SK-N-SH (cell line): Measurements from ENCODE around the gene FGFBP2. TPM values are rescaled to one million over a fixed set of nuclear protein-coding genes. Genes with fewer than 3 reads are reported as not detected.
A peak's percentile ranks its signal among the peaks of the same experiment; 100 is the strongest.

Source experiments
- CTCF ChIA-PET: fragments of 300-600, 350-600 bp; formaldehyde crosslinking; extraction: SDS; loops from one replicate; lab custom pipeline; 2021; lab: Yijun Ruan, JAX
- POLR2A ChIA-PET: fragments of 350-600 bp; sonication (Branson Sonifier 250); formaldehyde crosslinking; extraction: SDS; loops from one replicate; lab custom pipeline; 2020; ENCODE audit warnings: antibody characterized with exemption, inconsistent platforms; lab: Yijun Ruan, JAX
- DNase-seq: peaks from one replicate; pipeline ENCODE4 v3.0.0; 2012
- H2AFZ ChIP-seq: fragments of 200-600 bp; sonication (generic); 2 replicates; pipeline ENCODE4 v1.8.1; 2016; ENCODE audit warnings: antibody characterized with exemption, mild to moderate bottlenecking, low read depth
- H3F3A ChIP-seq: fragments of 200-600 bp; sonication (generic); replicated peaks from 2 replicates; pipeline ENCODE3; 2016; ENCODE audit warnings: antibody characterized with exemption, mild to moderate bottlenecking; ENCODE audit not compliant: insufficient read depth
- H3K27ac ChIP-seq, 2 experiments: fragments of 200-500 bp in 1 of 2; fragments of 200-600 bp in 1 of 2; sonication (Bioruptor generic) in 1 of 2; sonication (generic), shearing (Covaris generic) in 1 of 2; 2 replicates each; pipeline versions ENCODE4 v1.5.1 to v1.6.1; 2014 to 2016; ENCODE audit warnings: low read depth in 2 of 2, inconsistent platforms in 1 of 2, low read length in 1 of 2, mild to moderate bottlenecking in 1 of 2, mixed read lengths in 1 of 2
- H3K27me3 ChIP-seq: fragments of 200-600 bp; sonication (generic), shearing (Covaris generic); 2 replicates; pipeline ENCODE4 v1.6.1; 2016; ENCODE audit warnings: mixed run types; ENCODE audit not compliant: insufficient read depth
- H3K36me3 ChIP-seq, 2 experiments: fragments of 200-500 bp in 1 of 2; fragments of 200-600 bp in 1 of 2; sonication (Bioruptor generic) in 1 of 2; sonication (generic) in 1 of 2; replicated peaks in 1 of 2; 2 replicates each; pipeline versions ENCODE3 to v1.5.1; 2014 to 2016; ENCODE audit warnings: low read length in 1 of 2, mild to moderate bottlenecking in 1 of 2; ENCODE audit not compliant: insufficient read depth in 2 of 2, control insufficient read depth in 1 of 2
- H3K4me1 ChIP-seq, 2 experiments: fragments of 200-500 bp in 1 of 2; fragments of 200-600 bp in 1 of 2; sonication (Bioruptor generic) in 1 of 2; sonication (generic), shearing (Covaris generic) in 1 of 2; 2 replicates each; pipeline versions ENCODE4 v1.5.1 to v1.6.1; 2014 to 2016; ENCODE audit warnings: low read depth in 1 of 2, low read length in 1 of 2, mixed run types in 1 of 2; ENCODE audit not compliant: insufficient read depth in 2 of 2, control insufficient read depth in 1 of 2
- H3K4me2 ChIP-seq: fragments of 200-600 bp; sonication (generic), shearing (Covaris generic); 2 replicates; pipeline ENCODE4 v1.6.1; 2017; ENCODE audit warnings: mixed run types
- H3K4me3 ChIP-seq, 2 experiments: fragments of 200-500 bp in 1 of 2; fragments of 200-600 bp in 1 of 2; sonication (Bioruptor generic) in 1 of 2; sonication (generic), shearing (Covaris generic) in 1 of 2; 2 replicates each; pipeline versions ENCODE4 v1.5.1 to v1.8.1; 2014 to 2016; ENCODE audit warnings: low read depth in 2 of 2, inconsistent platforms in 1 of 2, low read length in 1 of 2, mild to moderate bottlenecking in 1 of 2, mixed read lengths in 1 of 2, moderate library complexity in 1 of 2
- H3K79me2 ChIP-seq: fragments of 200-600 bp; sonication (generic); 2 replicates; pipeline ENCODE4 v1.8.1; 2017; ENCODE audit warnings: mild to moderate bottlenecking; ENCODE audit not compliant: insufficient read depth
- H3K9ac ChIP-seq: fragments of 200-600 bp; sonication (generic); 2 replicates; pipeline ENCODE4 v1.6.1; 2017; ENCODE audit warnings: mixed run types
- H3K9me2 ChIP-seq: fragments of 200-600 bp; sonication (generic); 2 replicates; pipeline ENCODE4 v1.6.1; 2017; ENCODE audit warnings: mixed run types
- H3K9me3 ChIP-seq: fragments of 200-600 bp; sonication (generic); 2 replicates; pipeline ENCODE4 v1.6.1; 2017; ENCODE audit warnings: mixed run types, mild to moderate bottlenecking, moderate library complexity
- H4K20me1 ChIP-seq: fragments of 200-600 bp; sonication (generic); 2 replicates; pipeline ENCODE4 v1.6.1; 2017; ENCODE audit warnings: mild to moderate bottlenecking, mixed run types; ENCODE audit not compliant: insufficient read depth
- ELF1 ChIP-seq: IDR thresholded peaks from 2 replicates; pipeline ENCODE4 v1.4.0; 2012
- EP300 ChIP-seq, 2 experiments: IDR thresholded peaks; 2 replicates each; pipeline versions ENCODE4 v1.4.0 to v1.6.1; 2012; ENCODE audit warnings: borderline replicate concordance in 1 of 2, low read depth in 1 of 2, low read length in 1 of 2
- EZH2phosphoT487 ChIP-seq: fragments of 200-600 bp; sonication (generic); IDR thresholded peaks from 2 replicates; pipeline ENCODE4 v1.6.1; 2017; ENCODE audit warnings: low read depth, mixed run types, mild to moderate bottlenecking, antibody characterized with exemption, moderate library complexity, borderline replicate concordance
- FOXJ3 ChIP-seq: sonication (generic); formaldehyde crosslinking; IDR thresholded peaks from 2 replicates; pipeline ENCODE4 v1.5.1; 2020; ENCODE audit warnings: mild to moderate bottlenecking, missing genetic modification reagents
- GABPA ChIP-seq: IDR thresholded peaks from 2 replicates; pipeline ENCODE4 v1.4.0; 2012; ENCODE audit warnings: low read depth, mild to moderate bottlenecking
- MEF2A ChIP-seq: IDR thresholded peaks from 2 replicates; pipeline ENCODE4 v1.4.0; 2012; ENCODE audit warnings: low read depth, borderline replicate concordance
- NFIC ChIP-seq: IDR thresholded peaks from 2 replicates; pipeline ENCODE4 v1.4.0; 2012; ENCODE audit warnings: borderline replicate concordance
- NRF1 ChIP-seq: IDR thresholded peaks from 2 replicates; pipeline ENCODE4 v1.6.1; 2012; ENCODE audit warnings: low read depth, mild to moderate bottlenecking, low read length
- POLR2AphosphoS5 ChIP-seq: IDR thresholded peaks from 2 replicates; pipeline ENCODE4 v1.6.1; 2012; ENCODE audit warnings: low read depth, low read length
- RAD21 ChIP-seq: IDR thresholded peaks from 2 replicates; pipeline ENCODE4 v1.6.1; 2012; ENCODE audit warnings: mild to moderate bottlenecking, low read length
- RCOR1 ChIP-seq: fragments of 150-350 bp; IDR thresholded peaks from 2 replicates; pipeline ENCODE4 v1.6.1; 2017; ENCODE audit warnings: antibody characterized with exemption, low read length
- RFX5 ChIP-seq: IDR thresholded peaks from 2 replicates; pipeline ENCODE4 v1.6.1; 2012; ENCODE audit warnings: mild to moderate bottlenecking, improper control_type of control experiment, low read length
- TAF1 ChIP-seq: IDR thresholded peaks from 2 replicates; pipeline ENCODE4 v1.6.1; 2012; ENCODE audit warnings: low read depth, mild to moderate bottlenecking, low read length, moderate library complexity, borderline replicate concordance
- TCF12 ChIP-seq: IDR thresholded peaks from 2 replicates; pipeline ENCODE4 v1.4.0; 2012
- TEAD4 ChIP-seq: IDR thresholded peaks from 2 replicates; pipeline ENCODE4 v1.4.0; 2012; ENCODE audit warnings: mild to moderate bottlenecking, borderline replicate concordance; ENCODE audit not compliant: insufficient read depth
- YY1 ChIP-seq: IDR thresholded peaks from 2 replicates; pipeline ENCODE4 v1.4.0; 2012; ENCODE audit warnings: low read depth, mild to moderate bottlenecking
- WGBS: methylation state at CpG from one replicate; pipeline ENCODE4 v1.1.6; 2017; ENCODE audit warnings: low lambda C conversion rate; 5-methylcytosine and 5-hydroxymethylcytosine counted together
- polyA plus RNA-seq, 3 experiments: library from polyadenylated mRNA; depleted of rRNA; stranded (reverse); fragments of >200 nt; gene quantifications; 2 replicates each; pipeline ENCODE4 v1.2.3, GENCODE V29; 2012
- TF ChIP-seq, protein P1 (sequence below): IDR thresholded peaks from 2 replicates; pipeline ENCODE4 v1.4.0; 2012; ENCODE audit warnings: low read depth, borderline replicate concordance
- TF ChIP-seq, protein P2 (sequence below): IDR thresholded peaks from 2 replicates; pipeline ENCODE4 v1.6.1; 2012; ENCODE audit warnings: mild to moderate bottlenecking, low read depth, low read length, moderate library complexity
- TF ChIP-seq, protein P3 (sequence below): fragments of 200-600 bp; sonication (generic); IDR thresholded peaks from 2 replicates; pipeline ENCODE4 v1.6.1; 2017; ENCODE audit warnings: antibody characterized with exemption, mild to moderate bottlenecking, moderate library complexity
- TF ChIP-seq, protein P4 (sequence below): IDR thresholded peaks from 2 replicates; pipeline ENCODE4 v1.4.0; 2012; ENCODE audit warnings: low read depth

FGFBP2 gene
- polyA plus RNA-seq, 1 of the 3 experiments (the other 2 are of a cell fraction): 0.62 TPM

DNA sequence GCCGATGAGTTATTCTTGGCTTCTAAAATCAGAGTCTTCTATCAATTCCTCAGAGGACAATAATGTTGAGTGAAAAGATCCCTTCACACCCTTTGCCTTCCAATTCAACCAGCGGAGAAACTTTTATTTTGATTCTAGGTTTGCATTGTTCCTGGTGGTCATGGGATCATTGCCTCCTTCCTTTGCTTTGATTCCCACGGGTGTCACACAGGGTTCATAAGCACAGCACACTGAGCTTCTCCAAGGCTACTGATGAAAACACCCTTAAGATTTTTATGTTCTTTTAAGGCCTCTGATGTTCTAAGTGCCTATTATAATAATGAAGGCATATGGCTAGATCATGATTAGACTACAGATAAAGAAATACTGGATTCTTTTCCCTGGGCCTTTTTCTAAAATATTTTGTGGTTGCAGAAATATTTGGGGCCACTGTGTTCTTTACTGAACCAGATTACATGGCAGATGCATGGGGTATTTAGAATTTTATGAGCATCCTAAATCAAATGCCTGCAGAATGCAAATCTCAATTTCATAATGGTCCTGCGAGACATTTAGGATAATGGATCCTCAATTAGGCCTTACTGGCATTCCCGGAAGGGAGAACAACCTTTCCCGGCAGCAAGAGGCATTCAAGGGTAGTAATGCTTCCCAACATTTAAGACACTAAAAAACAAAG, 43.9 kb upstream of the FGFBP2 start:
- TF ChIP-seq EP300 (IDR thresholded peaks at IDR 0.05; ENCODE audit: borderline replicate concordance in 1 of 2, low read depth in 1 of 2, low read length in 1 of 2) (no peak), RCOR1 (no peak), NFIC (no peak), GABPA (no peak), YY1 (no peak), POLR2AphosphoS5 (no peak), TAF1 (no peak), FOXJ3 (CRISPR knock-in tag) (no peak), ELF1 (no peak), TCF12 (no peak), RAD21 (no peak), RFX5 (no peak), EZH2phosphoT487 (no peak), TEAD4 (no peak), NRF1 (no peak), MEF2A (no peak)
- TF ChIP-seq, protein P1, sequence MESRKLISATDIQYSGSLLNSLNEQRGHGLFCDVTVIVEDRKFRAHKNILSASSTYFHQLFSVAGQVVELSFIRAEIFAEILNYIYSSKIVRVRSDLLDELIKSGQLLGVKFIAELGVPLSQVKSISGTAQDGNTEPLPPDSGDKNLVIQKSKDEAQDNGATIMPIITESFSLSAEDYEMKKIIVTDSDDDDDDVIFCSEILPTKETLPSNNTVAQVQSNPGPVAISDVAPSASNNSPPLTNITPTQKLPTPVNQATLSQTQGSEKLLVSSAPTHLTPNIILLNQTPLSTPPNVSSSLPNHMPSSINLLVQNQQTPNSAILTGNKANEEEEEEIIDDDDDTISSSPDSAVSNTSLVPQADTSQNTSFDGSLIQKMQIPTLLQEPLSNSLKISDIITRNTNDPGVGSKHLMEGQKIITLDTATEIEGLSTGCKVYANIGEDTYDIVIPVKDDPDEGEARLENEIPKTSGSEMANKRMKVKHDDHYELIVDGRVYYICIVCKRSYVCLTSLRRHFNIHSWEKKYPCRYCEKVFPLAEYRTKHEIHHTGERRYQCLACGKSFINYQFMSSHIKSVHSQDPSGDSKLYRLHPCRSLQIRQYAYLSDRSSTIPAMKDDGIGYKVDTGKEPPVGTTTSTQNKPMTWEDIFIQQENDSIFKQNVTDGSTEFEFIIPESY: no peak
- TF ChIP-seq, protein P2, sequence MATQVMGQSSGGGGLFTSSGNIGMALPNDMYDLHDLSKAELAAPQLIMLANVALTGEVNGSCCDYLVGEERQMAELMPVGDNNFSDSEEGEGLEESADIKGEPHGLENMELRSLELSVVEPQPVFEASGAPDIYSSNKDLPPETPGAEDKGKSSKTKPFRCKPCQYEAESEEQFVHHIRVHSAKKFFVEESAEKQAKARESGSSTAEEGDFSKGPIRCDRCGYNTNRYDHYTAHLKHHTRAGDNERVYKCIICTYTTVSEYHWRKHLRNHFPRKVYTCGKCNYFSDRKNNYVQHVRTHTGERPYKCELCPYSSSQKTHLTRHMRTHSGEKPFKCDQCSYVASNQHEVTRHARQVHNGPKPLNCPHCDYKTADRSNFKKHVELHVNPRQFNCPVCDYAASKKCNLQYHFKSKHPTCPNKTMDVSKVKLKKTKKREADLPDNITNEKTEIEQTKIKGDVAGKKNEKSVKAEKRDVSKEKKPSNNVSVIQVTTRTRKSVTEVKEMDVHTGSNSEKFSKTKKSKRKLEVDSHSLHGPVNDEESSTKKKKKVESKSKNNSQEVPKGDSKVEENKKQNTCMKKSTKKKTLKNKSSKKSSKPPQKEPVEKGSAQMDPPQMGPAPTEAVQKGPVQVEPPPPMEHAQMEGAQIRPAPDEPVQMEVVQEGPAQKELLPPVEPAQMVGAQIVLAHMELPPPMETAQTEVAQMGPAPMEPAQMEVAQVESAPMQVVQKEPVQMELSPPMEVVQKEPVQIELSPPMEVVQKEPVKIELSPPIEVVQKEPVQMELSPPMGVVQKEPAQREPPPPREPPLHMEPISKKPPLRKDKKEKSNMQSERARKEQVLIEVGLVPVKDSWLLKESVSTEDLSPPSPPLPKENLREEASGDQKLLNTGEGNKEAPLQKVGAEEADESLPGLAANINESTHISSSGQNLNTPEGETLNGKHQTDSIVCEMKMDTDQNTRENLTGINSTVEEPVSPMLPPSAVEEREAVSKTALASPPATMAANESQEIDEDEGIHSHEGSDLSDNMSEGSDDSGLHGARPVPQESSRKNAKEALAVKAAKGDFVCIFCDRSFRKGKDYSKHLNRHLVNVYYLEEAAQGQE: no peak
- TF ChIP-seq, protein P3, sequence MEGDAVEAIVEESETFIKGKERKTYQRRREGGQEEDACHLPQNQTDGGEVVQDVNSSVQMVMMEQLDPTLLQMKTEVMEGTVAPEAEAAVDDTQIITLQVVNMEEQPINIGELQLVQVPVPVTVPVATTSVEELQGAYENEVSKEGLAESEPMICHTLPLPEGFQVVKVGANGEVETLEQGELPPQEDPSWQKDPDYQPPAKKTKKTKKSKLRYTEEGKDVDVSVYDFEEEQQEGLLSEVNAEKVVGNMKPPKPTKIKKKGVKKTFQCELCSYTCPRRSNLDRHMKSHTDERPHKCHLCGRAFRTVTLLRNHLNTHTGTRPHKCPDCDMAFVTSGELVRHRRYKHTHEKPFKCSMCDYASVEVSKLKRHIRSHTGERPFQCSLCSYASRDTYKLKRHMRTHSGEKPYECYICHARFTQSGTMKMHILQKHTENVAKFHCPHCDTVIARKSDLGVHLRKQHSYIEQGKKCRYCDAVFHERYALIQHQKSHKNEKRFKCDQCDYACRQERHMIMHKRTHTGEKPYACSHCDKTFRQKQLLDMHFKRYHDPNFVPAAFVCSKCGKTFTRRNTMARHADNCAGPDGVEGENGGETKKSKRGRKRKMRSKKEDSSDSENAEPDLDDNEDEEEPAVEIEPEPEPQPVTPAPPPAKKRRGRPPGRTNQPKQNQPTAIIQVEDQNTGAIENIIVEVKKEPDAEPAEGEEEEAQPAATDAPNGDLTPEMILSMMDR: no peak
- TF ChIP-seq, protein P4, sequence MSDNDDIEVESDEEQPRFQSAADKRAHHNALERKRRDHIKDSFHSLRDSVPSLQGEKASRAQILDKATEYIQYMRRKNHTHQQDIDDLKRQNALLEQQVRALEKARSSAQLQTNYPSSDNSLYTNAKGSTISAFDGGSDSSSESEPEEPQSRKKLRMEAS: no peak
- TF ChIP-seq, all 33 proteins: peak for 0
- Histone ChIP-seq H3K9ac (no peak overlapping the region), H3K4me1 (peaks cover 0 to 15% of the 10 kb centered on the region in 2 experiments; a peak in 2 of 4 replicates), H3K27me3 (peaks cover 5% of the 10 kb centered on the region; the same call in 1 of the 2 replicates), H3K36me3 (no peaks in the 10 kb centered on the region), H3K27ac (peak overlapping the region in 1 of 2 experiments; percentile 61; a peak in 2 of 4 replicates), H3K9me3 (no peaks in the 10 kb centered on the region), H4K20me1 (no peaks in the 10 kb centered on the region), H3K79me2 (no peaks in the 10 kb centered on the region), H2AFZ (no peak overlapping the region), H3K4me2 (no peak overlapping the region), H3K4me3 (no peak overlapping the region), H3F3A (no peaks in the 10 kb centered on the region), H3K9me2 (no peaks in the 10 kb centered on the region)
- no peak for DNase-seq
- CTCF ChIA-PET: interaction anchor here (0.6 to 5.0 kb wide), 8 partner anchors 10 to 201 kb away, joined by 3 to 37 read pairs (median 4); no protein-coding TSS in a partner anchor
- POLR2A ChIA-PET: no interaction called here
- 61% methylated on average over 6 of the region's 6 CpGs for WGBS
